ENCODE data around the gene BLID. TPM values are rescaled to one million over a fixed set of nuclear protein-coding genes. Genes with fewer than 3 reads are reported as not detected.
A peak's percentile ranks its signal among the peaks of the same experiment; 100 is the strongest.

The BLID gene
- total and polyA plus RNA-seq, 2 experiments from 2014 or later, result 2.9 to 4.1 TPM

GRCh38 chr11:122157653-122158161, 41.7 kb upstream of the BLID start:
- H3K9me3 ChIP-seq (ENCODE audit: low read depth), result no peaks in the 10 kb centered on the region
- peaks cover 99% of the 10 kb centered on the region for H3F3A ChIP-seq (ENCODE audit: insufficient read depth)
- TF ChIP-seq EZH2 (IDR thresholded peaks at IDR 0.05; ENCODE audit: insufficient read depth, poor library complexity, severe bottlenecking) (no peak), EZH2phosphoT487 (IDR thresholded peaks at IDR 0.05; ENCODE audit: insufficient read depth, low read depth) (no peak)
- peaks cover 95% of the 10 kb centered on the region for H3K4me1 ChIP-seq (ENCODE audit: insufficient read depth)
- peak overlapping the region; percentile 60 for H3K4me3 ChIP-seq
- peak; percentile 55 for DNase-seq
- H3K27me3 ChIP-seq (replicated peaks; ENCODE audit: insufficient read depth), result no peaks in the 10 kb centered on the region
- in situ Hi-C loops (cut with MboI), result no loop called here
- peak overlapping the region; percentile 72 for H3K9ac ChIP-seq
- WGBS, 2 experiments (ENCODE audit: low coverage in 1 of 2, low lambda C conversion rate in 2 of 2, missing lambda C conversion rate in 2 of 2), result 43 to 48% methylated on average over 4 of the region's 4 CpGs
- peak overlapping the region; percentile 72 for H3K4me2 ChIP-seq (ENCODE audit: unreplicated experiment)
- no peaks in the 10 kb centered on the region for H3K9me2 ChIP-seq (ENCODE audit: insufficient read depth)
- peak overlapping the region; percentile 91 for H3K27ac ChIP-seq
- peaks cover 100% of the 10 kb centered on the region for H3K79me2 ChIP-seq (ENCODE audit: insufficient read depth)
- H3K36me3 ChIP-seq (ENCODE audit: low read depth), result peaks cover 64% of the 10 kb centered on the region
- no peaks in the 10 kb centered on the region for H4K20me1 ChIP-seq (ENCODE audit: insufficient read depth)
- H2AFZ ChIP-seq, result no peak overlapping the region

GRCh38 chr11:122156940-122157382, 40.9 kb upstream of the BLID start:
- WGBS, 2 experiments (ENCODE audit: low coverage in 1 of 2, low lambda C conversion rate in 2 of 2, missing lambda C conversion rate in 2 of 2), result 67 to 70% methylated on average over 7 of the region's 7 CpGs
- TF ChIP-seq EZH2 (IDR thresholded peaks at IDR 0.05; ENCODE audit: insufficient read depth, poor library complexity, severe bottlenecking) (no peak), EZH2phosphoT487 (IDR thresholded peaks at IDR 0.05; ENCODE audit: insufficient read depth, low read depth) (no peak)
- in situ Hi-C loops (cut with MboI), result no loop called here

GRCh38 chr11:122155765-122156527, 39.9 kb upstream of the BLID start:
- Histone ChIP-seq H3K4me2 (ENCODE audit: unreplicated experiment) (peak overlapping the region; percentile 72), H3K4me3 (no peak overlapping the region), H4K20me1 (ENCODE audit: insufficient read depth) (no peaks in the 10 kb centered on the region), H3F3A (ENCODE audit: insufficient read depth) (peaks cover 99% of the 10 kb centered on the region), H3K36me3 (ENCODE audit: low read depth) (peaks cover 68% of the 10 kb centered on the region), H2AFZ (no peak overlapping the region), H3K27ac (peak overlapping the region; percentile 91), H3K9ac (0 out of 2 replicates have a peak overlapping the region, but pooled peaks have one; percentile 72), H3K4me1 (ENCODE audit: insufficient read depth) (peaks cover 94% of the 10 kb centered on the region), H3K9me3 (ENCODE audit: low read depth) (no peaks in the 10 kb centered on the region), H3K27me3 (replicated peaks; ENCODE audit: insufficient read depth) (no peaks in the 10 kb centered on the region), H3K79me2 (ENCODE audit: insufficient read depth) (peaks cover 100% of the 10 kb centered on the region), H3K9me2 (ENCODE audit: insufficient read depth) (no peaks in the 10 kb centered on the region)
- no peak for TF ChIP-seq EZH2phosphoT487 (IDR thresholded peaks at IDR 0.05; ENCODE audit: insufficient read depth, low read depth)
- TF ChIP-seq EZH2 (IDR thresholded peaks at IDR 0.05; ENCODE audit: insufficient read depth, poor library complexity, severe bottlenecking), result no peak
- 88 to 90% methylated on average over 14 of the region's 14 CpGs for WGBS, 2 experiments (ENCODE audit: low coverage in 1 of 2, low lambda C conversion rate in 2 of 2, missing lambda C conversion rate in 2 of 2)
- no peak for DNase-seq
- in situ Hi-C loops (cut with MboI), result no loop called here

More at GRCh38 chr11:122156940-122157382, 40.9 kb upstream of the BLID start:
- H3K36me3 ChIP-seq (ENCODE audit: low read depth), result peaks cover 63% of the 10 kb centered on the region
- peaks cover 99% of the 10 kb centered on the region for H3F3A ChIP-seq (ENCODE audit: insufficient read depth)
- H3K9ac ChIP-seq, result peak overlapping the region; percentile 72
- no peaks in the 10 kb centered on the region for H3K9me3 ChIP-seq (ENCODE audit: low read depth)
- H3K79me2 ChIP-seq (ENCODE audit: insufficient read depth), result peaks cover 100% of the 10 kb centered on the region
- DNase-seq, result peak; percentile 62
- peak overlapping the region; percentile 60 for H3K4me3 ChIP-seq
- H3K4me2 ChIP-seq (ENCODE audit: unreplicated experiment), result peak overlapping the region; percentile 72
- H3K4me1 ChIP-seq (ENCODE audit: insufficient read depth), result peaks cover 94% of the 10 kb centered on the region
- H3K27ac ChIP-seq, result peak overlapping the region; percentile 91
- H4K20me1 ChIP-seq (ENCODE audit: insufficient read depth), result no peaks in the 10 kb centered on the region
- no peaks in the 10 kb centered on the region for H3K27me3 ChIP-seq (replicated peaks; ENCODE audit: insufficient read depth)
- no peak overlapping the region for H2AFZ ChIP-seq
- H3K9me2 ChIP-seq (ENCODE audit: insufficient read depth), result no peaks in the 10 kb centered on the region

- WGBS, 2 experiments (ENCODE audit: low coverage in 1 of 2, low lambda C conversion rate in 2 of 2, missing lambda C conversion rate in 2 of 2), result 98 to 100% methylated on average over 1 of the region's 1 CpG
- peaks cover 72% of the 10 kb centered on the region for H3K36me3 ChIP-seq (ENCODE audit: low read depth)
- no peaks in the 10 kb centered on the region for H3K27me3 ChIP-seq (replicated peaks; ENCODE audit: insufficient read depth)
- H3K27ac ChIP-seq, result peak overlapping the region; percentile 91
- H3K9me3 ChIP-seq (ENCODE audit: low read depth), result no peaks in the 10 kb centered on the region
- peaks cover 100% of the 10 kb centered on the region for H3K79me2 ChIP-seq (ENCODE audit: insufficient read depth)
- in situ Hi-C loops (cut with MboI), result no loop called here
- H3K4me3 ChIP-seq, result no peak overlapping the region
- H4K20me1 ChIP-seq (ENCODE audit: insufficient read depth), result no peaks in the 10 kb centered on the region
- no peak overlapping the region for H2AFZ ChIP-seq
- no peak for DNase-seq
- H3K4me1 ChIP-seq (ENCODE audit: insufficient read depth), result peaks cover 96% of the 10 kb centered on the region
- TF ChIP-seq EZH2phosphoT487 (IDR thresholded peaks at IDR 0.05; ENCODE audit: insufficient read depth, low read depth) (no peak), EZH2 (IDR thresholded peaks at IDR 0.05; ENCODE audit: insufficient read depth, poor library complexity, severe bottlenecking) (no peak)
- no peaks in the 10 kb centered on the region for H3K9me2 ChIP-seq (ENCODE audit: insufficient read depth)
- peak overlapping the region; percentile 29 for H3K4me2 ChIP-seq (ENCODE audit: unreplicated experiment)
- H3K9ac ChIP-seq, result no peak overlapping the region
- peaks cover 99% of the 10 kb centered on the region for H3F3A ChIP-seq (ENCODE audit: insufficient read depth)
Measured at GRCh38 chr11:122154994-122155393, 39.0 kb upstream of the BLID start.

Measured in GM23248 (cell line).